ENCODE results near the gene ZNF331.

ZNF331 gene

DNA sequence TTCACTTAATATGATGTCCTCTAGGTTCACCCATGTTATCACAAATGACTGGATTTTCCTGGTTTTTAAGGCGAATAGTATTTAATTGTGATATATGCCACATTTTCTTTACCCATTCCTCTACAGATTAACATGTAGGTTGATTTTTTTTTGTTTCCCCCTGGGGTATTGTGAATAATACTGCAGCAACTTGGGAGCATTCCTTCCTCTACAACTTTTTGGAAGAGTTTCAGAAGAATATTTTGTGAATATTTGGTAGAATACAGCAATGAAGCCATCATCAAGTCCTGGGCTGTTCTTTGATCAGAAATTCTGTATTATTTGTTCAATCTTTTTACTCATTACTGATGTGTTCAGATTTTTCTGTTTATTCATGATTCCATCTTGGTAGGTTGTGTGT, 5.6 kb upstream of the ZNF331 start:
- H3K36me3 ChIP-seq (ENCODE audit: insufficient read depth, low read length), result no peaks in the 10 kb centered on the region
- TF ChIP-seq, protein P1, sequence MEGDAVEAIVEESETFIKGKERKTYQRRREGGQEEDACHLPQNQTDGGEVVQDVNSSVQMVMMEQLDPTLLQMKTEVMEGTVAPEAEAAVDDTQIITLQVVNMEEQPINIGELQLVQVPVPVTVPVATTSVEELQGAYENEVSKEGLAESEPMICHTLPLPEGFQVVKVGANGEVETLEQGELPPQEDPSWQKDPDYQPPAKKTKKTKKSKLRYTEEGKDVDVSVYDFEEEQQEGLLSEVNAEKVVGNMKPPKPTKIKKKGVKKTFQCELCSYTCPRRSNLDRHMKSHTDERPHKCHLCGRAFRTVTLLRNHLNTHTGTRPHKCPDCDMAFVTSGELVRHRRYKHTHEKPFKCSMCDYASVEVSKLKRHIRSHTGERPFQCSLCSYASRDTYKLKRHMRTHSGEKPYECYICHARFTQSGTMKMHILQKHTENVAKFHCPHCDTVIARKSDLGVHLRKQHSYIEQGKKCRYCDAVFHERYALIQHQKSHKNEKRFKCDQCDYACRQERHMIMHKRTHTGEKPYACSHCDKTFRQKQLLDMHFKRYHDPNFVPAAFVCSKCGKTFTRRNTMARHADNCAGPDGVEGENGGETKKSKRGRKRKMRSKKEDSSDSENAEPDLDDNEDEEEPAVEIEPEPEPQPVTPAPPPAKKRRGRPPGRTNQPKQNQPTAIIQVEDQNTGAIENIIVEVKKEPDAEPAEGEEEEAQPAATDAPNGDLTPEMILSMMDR (IDR thresholded peaks at IDR 0.05; ENCODE audit: low read length), result no peak
- TF ChIP-seq EZH2 (IDR thresholded peaks at IDR 0.05; ENCODE audit: borderline replicate concordance, low read length), result no peak

DNA sequence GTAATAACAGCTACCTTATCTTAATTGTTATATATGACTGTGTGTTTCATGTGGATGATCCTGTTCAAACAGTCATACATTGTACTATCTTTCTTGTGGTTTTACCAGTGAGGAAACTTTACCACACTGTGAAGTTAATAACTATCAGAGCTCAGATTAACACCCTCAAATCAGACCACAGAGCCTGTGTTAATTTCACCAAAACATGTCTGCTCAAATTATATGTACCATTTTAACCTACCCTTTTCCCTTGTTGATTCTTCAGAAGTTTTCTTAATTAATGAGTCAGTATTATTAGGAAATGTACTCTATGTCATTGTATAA, 1.8 kb upstream of the ZNF331 start:
- no peaks in the 10 kb centered on the region for H3F3A ChIP-seq (ENCODE audit: insufficient read depth, low read length)
- no peaks in the 10 kb centered on the region for H3K9me2 ChIP-seq (ENCODE audit: low read depth, low read length)
- no peak overlapping the region for H3K4me3 ChIP-seq (ENCODE audit: low read depth, low read length, poor library complexity, severe bottlenecking)
- H2AFZ ChIP-seq (ENCODE audit: low read length), result no peak overlapping the region
- no peak overlapping the region for H3K9ac ChIP-seq (ENCODE audit: low read length)
- no peak overlapping the region for H3K4me2 ChIP-seq (ENCODE audit: low read length)
- H3K27me3 ChIP-seq (ENCODE audit: insufficient read depth, low read length), result no peaks in the 10 kb centered on the region
- H3K36me3 ChIP-seq (ENCODE audit: insufficient read depth, low read length), result peaks cover 5% of the 10 kb centered on the region
- H3K27ac ChIP-seq (ENCODE audit: low read depth, low read length, poor library complexity, severe bottlenecking), result no peak overlapping the region
- no peaks in the 10 kb centered on the region for H3K79me2 ChIP-seq (ENCODE audit: insufficient read depth, low read length)
- H3K4me1 ChIP-seq (ENCODE audit: insufficient read depth, low read length, severe bottlenecking), result peaks cover 8% of the 10 kb centered on the region
- no peaks in the 10 kb centered on the region for H4K20me1 ChIP-seq (ENCODE audit: insufficient read depth, low read length)
- H3K9me3 ChIP-seq (ENCODE audit: low read length), result no peaks in the 10 kb centered on the region
- TF ChIP-seq, protein P1 (IDR thresholded peaks at IDR 0.05; ENCODE audit: low read length), result no peak
- no peak for TF ChIP-seq EZH2 (IDR thresholded peaks at IDR 0.05; ENCODE audit: borderline replicate concordance, low read length)

More for the DNA sequence above, 5.6 kb upstream of the ZNF331 start:
- Histone ChIP-seq H3K9me2 (ENCODE audit: low read depth, low read length) (no peaks in the 10 kb centered on the region), H3F3A (ENCODE audit: insufficient read depth, low read length) (no peaks in the 10 kb centered on the region), H3K27ac (ENCODE audit: low read depth, low read length, poor library complexity, severe bottlenecking) (no peak overlapping the region), H3K9ac (ENCODE audit: low read length) (no peak overlapping the region), H3K79me2 (ENCODE audit: insufficient read depth, low read length) (no peaks in the 10 kb centered on the region), H3K4me3 (ENCODE audit: low read depth, low read length, poor library complexity, severe bottlenecking) (no peak overlapping the region), H3K4me1 (ENCODE audit: insufficient read depth, low read length, severe bottlenecking) (peaks cover 4% of the 10 kb centered on the region), H3K9me3 (ENCODE audit: low read length) (no peaks in the 10 kb centered on the region), H2AFZ (ENCODE audit: low read length) (no peak overlapping the region), H3K27me3 (ENCODE audit: insufficient read depth, low read length) (no peaks in the 10 kb centered on the region), H3K4me2 (ENCODE audit: low read length) (no peak overlapping the region), H4K20me1 (ENCODE audit: insufficient read depth, low read length) (no peaks in the 10 kb centered on the region)

DNA sequence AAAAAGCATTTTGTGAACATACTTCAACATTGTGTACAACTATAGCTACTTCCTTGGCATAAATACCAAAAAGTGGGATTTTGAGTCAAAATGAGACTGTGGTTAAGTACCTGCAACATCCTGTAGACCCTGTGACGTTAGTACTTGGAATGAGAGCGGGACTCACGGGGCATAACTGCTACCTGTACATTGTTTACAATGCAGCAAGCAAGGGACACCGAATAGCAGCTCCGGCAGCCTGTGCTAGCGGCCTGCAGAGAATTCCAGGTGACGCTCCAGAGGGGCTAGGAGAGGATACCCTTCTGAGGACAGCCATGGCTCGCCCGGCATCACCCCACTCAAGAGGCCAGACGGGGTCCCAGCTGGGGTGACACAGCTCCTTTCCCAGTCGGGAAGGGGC, 824 bp upstream of the ZNF331 start:
- Histone ChIP-seq H3K27ac (ENCODE audit: low read depth, low read length, poor library complexity, severe bottlenecking) (no peak overlapping the region), H3K9me2 (ENCODE audit: low read depth, low read length) (no peaks in the 10 kb centered on the region), H3K79me2 (ENCODE audit: insufficient read depth, low read length) (no peaks in the 10 kb centered on the region), H3K9me3 (ENCODE audit: low read length) (no peaks in the 10 kb centered on the region), H3K4me3 (ENCODE audit: low read depth, low read length, poor library complexity, severe bottlenecking) (peak overlapping the region; percentile 86), H3K4me2 (ENCODE audit: low read length) (peak overlapping the region; percentile 69), H3K4me1 (ENCODE audit: insufficient read depth, low read length, severe bottlenecking) (peaks cover 8% of the 10 kb centered on the region), H3K36me3 (ENCODE audit: insufficient read depth, low read length) (peaks cover 13% of the 10 kb centered on the region), H3K9ac (ENCODE audit: low read length) (peak overlapping the region; percentile 84; the same call in 1 of the 2 replicates), H3F3A (ENCODE audit: insufficient read depth, low read length) (no peaks in the 10 kb centered on the region), H3K27me3 (ENCODE audit: insufficient read depth, low read length) (no peaks in the 10 kb centered on the region), H2AFZ (ENCODE audit: low read length) (peak overlapping the region; percentile 92; the same call in 1 of the 2 replicates), H4K20me1 (ENCODE audit: insufficient read depth, low read length) (no peaks in the 10 kb centered on the region)
- TF ChIP-seq, protein P1 (IDR thresholded peaks at IDR 0.05; ENCODE audit: low read length), result no peak
- no peak for TF ChIP-seq EZH2 (IDR thresholded peaks at IDR 0.05; ENCODE audit: borderline replicate concordance, low read length)
